Measurements from ENCODE around the gene RAB1B.

- TF ChIP-seq, protein P1, sequence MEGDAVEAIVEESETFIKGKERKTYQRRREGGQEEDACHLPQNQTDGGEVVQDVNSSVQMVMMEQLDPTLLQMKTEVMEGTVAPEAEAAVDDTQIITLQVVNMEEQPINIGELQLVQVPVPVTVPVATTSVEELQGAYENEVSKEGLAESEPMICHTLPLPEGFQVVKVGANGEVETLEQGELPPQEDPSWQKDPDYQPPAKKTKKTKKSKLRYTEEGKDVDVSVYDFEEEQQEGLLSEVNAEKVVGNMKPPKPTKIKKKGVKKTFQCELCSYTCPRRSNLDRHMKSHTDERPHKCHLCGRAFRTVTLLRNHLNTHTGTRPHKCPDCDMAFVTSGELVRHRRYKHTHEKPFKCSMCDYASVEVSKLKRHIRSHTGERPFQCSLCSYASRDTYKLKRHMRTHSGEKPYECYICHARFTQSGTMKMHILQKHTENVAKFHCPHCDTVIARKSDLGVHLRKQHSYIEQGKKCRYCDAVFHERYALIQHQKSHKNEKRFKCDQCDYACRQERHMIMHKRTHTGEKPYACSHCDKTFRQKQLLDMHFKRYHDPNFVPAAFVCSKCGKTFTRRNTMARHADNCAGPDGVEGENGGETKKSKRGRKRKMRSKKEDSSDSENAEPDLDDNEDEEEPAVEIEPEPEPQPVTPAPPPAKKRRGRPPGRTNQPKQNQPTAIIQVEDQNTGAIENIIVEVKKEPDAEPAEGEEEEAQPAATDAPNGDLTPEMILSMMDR (conservative IDR thresholded peaks at IDR 0.05 in 1 of 2, IDR thresholded peaks at IDR 0.05 in 1 of 2; ENCODE audit: extremely low read depth in 1 of 2, insufficient read depth in 1 of 2, low read depth in 1 of 2, low read length in 2 of 2), result no peak
- no peak for TF ChIP-seq EZH2 (IDR thresholded peaks at IDR 0.05; ENCODE audit: borderline replicate concordance, low read length)
Observed at GRCh38 chr11:66247801-66248200, 20.6 kb upstream of the RAB1B start.
